ENCODE data around the gene MBP.

The MBP gene

GRCh38 chr18:76986406-76986805, 146.2 kb downstream of the MBP start:
- no peak for DNase-seq (ENCODE audit: low spot score)

- DNase-seq (ENCODE audit: low spot score) = no peak
Measured at GRCh38 chr18:76985951-76986236, 146.7 kb downstream of the MBP start.

GRCh38 chr18:76985156-76985950, 147.2 kb downstream of the MBP start:
- no peak for DNase-seq (ENCODE audit: low spot score)

- DNase-seq (ENCODE audit: low spot score) = no peak
Measured at GRCh38 chr18:76984193-76985155, 148.1 kb downstream of the MBP start.

- DNase-seq (ENCODE audit: low spot score) = no peak
Measured at GRCh38 chr18:76983613-76984051, 149.0 kb downstream of the MBP start.

GRCh38 chr18:76982841-76983583, 149.6 kb downstream of the MBP start:
- DNase-seq (ENCODE audit: low spot score) = peak; percentile 91

- DNase-seq (ENCODE audit: low spot score) = no peak
Measured at GRCh38 chr18:76982038-76982437, 150.5 kb downstream of the MBP start.

- peak; percentile 38 for DNase-seq (ENCODE audit: low spot score)
Measured at GRCh38 chr18:76981396-76981968, 151.1 kb downstream of the MBP start.

- DNase-seq (ENCODE audit: low spot score) = peak; percentile 21
Measured at GRCh38 chr18:76980663-76981395, 151.8 kb downstream of the MBP start.

- no peak for DNase-seq (ENCODE audit: low spot score)
Measured at GRCh38 chr18:76979906-76980305, 152.7 kb downstream of the MBP start.

GRCh38 chr18:76979111-76979751, 153.4 kb downstream of the MBP start:
- DNase-seq (ENCODE audit: low spot score) = no peak

GRCh38 chr18:76978616-76979015, 154.0 kb downstream of the MBP start:
- DNase-seq (ENCODE audit: low spot score) = no peak

- DNase-seq (ENCODE audit: low spot score) = no peak
Measured at GRCh38 chr18:76977684-76978232, 154.8 kb downstream of the MBP start.

- DNase-seq (ENCODE audit: low spot score) = no peak
Measured at GRCh38 chr18:76977108-76977621, 155.4 kb downstream of the MBP start.

GRCh38 chr18:76975577-76976110, 156.9 kb downstream of the MBP start:
- DNase-seq (ENCODE audit: low spot score) = no peak

GRCh38 chr18:76974386-76974785, 158.2 kb downstream of the MBP start:
- DNase-seq (ENCODE audit: low spot score) = no peak

GRCh38 chr18:76973520-76974266, 158.9 kb downstream of the MBP start:
- no peak for DNase-seq (ENCODE audit: low spot score)

- DNase-seq (ENCODE audit: low spot score) = no peak
Measured at GRCh38 chr18:76972846-76973519, 159.6 kb downstream of the MBP start.

- DNase-seq (ENCODE audit: low spot score) = no peak
Measured at GRCh38 chr18:76972241-76972640, 160.3 kb downstream of the MBP start.
